Vagina (tissue), 2 donors: Measurements from ENCODE around the gene TLE3. TPM values are rescaled to one million over a fixed set of nuclear protein-coding genes. Genes with fewer than 3 reads are reported as not detected.

Source experiments
- DNase-seq, 2 donors: peaks; one replicate each; pipeline ENCODE4 v3.0.0-alpha.2; 2017; ENCODE audit errors: extremely low spot score in 2 of 2
- H3K27ac ChIP-seq: fragments of 200-600 bp; sonication (generic); one replicate; pipeline ENCODE4 v1.5.1; 2019
- H3K27me3 ChIP-seq: fragments of 200-600 bp; sonication (generic); one replicate; pipeline ENCODE4 v1.5.1; 2019
- H3K36me3 ChIP-seq, 2 donors: fragments of 200-600 bp; sonication (generic); one replicate each; pipeline ENCODE4 v1.5.1; 2017 to 2019
- H3K4me1 ChIP-seq: fragments of 200-600 bp; sonication (generic); one replicate; pipeline ENCODE4 v1.5.1; 2019
- H3K4me3 ChIP-seq, 2 donors: fragments of 200-600 bp; sonication (generic); 1 replicate in 1 of 2; 2 replicates in 1 of 2; pipeline ENCODE4 v1.5.1; 2016 to 2019
- H3K9me3 ChIP-seq: fragments of 200-600 bp; sonication (generic); one replicate; pipeline ENCODE4 v1.5.1; 2019
- POLR2A ChIP-seq, 2 donors: fragments of 450-650 bp; IDR thresholded peaks; one replicate each; pipeline ENCODE4 v1.6.1; 2017; ENCODE audit warnings: antibody characterized with exemption in 2 of 2, mild to moderate bottlenecking in 2 of 2, moderate library complexity in 2 of 2
- POLR2AphosphoS5 ChIP-seq, 2 donors: sonication (generic); formaldehyde crosslinking; IDR thresholded peaks; one replicate each; pipeline ENCODE4 v1.9.0; 2017; ENCODE audit warnings: antibody characterized with exemption in 2 of 2, mild to moderate bottlenecking in 2 of 2, low read depth in 1 of 2; ENCODE audit not compliant: insufficient read depth in 1 of 2
- intact Hi-C: fragments of 100-400 bp; cut with DNase I; formaldehyde crosslinking; loops from one replicate; pipeline ENCODE4 v1.15.1; 2023
- total RNA-seq: library from RNA; depleted of rRNA; stranded (reverse); fragments of >200 nt; gene quantifications from one replicate; pipeline ENCODE4 v1.2.3, GENCODE V29; 2016
- TF ChIP-seq, protein P1 (sequence below), 3 experiments: fragments of 450-650 bp in 2 of 3; fragments of 200-600 bp in 1 of 3; sonication (generic) in 1 of 3; IDR thresholded peaks; one replicate each; pipeline ENCODE4 v1.5.1; 2017 to 2019; ENCODE audit warnings: antibody characterized with exemption in 3 of 3, mild to moderate bottlenecking in 2 of 3, moderate library complexity in 2 of 3

Gene TLE3
- total RNA-seq, 1 donor from 2014 or later: 64.6 TPM

DNA sequence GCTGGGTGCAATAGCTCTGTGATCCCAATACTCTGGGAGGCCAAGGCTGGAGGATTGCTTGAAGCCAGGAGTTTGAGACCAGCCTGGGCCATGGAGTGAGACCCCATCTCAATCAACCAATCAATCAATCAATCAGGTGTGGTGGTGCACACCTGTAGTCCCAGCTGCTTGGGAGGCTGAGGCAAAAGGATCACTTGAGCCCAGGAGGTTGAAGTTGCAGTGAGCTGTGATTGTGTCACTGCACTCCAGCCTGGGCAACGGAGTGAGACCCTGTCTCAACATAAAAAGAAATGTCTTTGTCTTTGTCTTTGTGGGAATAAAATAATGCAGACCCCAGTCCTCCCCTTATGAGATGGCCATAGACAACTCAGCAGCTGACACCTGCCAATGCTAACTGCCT lies 34.9 kb upstream of the TLE3 start:
- H3K4me1 ChIP-seq: peaks cover 5% of the 10 kb centered on the region
- no peaks in the 10 kb centered on the region for H3K9me3 ChIP-seq
- H3K27me3 ChIP-seq: no peaks in the 10 kb centered on the region
- H3K4me3 ChIP-seq: no peak overlapping the region
- TF ChIP-seq POLR2AphosphoS5 (IDR thresholded peaks at IDR 0.05; ENCODE audit: insufficient read depth in 1 of 2, low read depth in 1 of 2): no peak
- TF ChIP-seq, protein P1, sequence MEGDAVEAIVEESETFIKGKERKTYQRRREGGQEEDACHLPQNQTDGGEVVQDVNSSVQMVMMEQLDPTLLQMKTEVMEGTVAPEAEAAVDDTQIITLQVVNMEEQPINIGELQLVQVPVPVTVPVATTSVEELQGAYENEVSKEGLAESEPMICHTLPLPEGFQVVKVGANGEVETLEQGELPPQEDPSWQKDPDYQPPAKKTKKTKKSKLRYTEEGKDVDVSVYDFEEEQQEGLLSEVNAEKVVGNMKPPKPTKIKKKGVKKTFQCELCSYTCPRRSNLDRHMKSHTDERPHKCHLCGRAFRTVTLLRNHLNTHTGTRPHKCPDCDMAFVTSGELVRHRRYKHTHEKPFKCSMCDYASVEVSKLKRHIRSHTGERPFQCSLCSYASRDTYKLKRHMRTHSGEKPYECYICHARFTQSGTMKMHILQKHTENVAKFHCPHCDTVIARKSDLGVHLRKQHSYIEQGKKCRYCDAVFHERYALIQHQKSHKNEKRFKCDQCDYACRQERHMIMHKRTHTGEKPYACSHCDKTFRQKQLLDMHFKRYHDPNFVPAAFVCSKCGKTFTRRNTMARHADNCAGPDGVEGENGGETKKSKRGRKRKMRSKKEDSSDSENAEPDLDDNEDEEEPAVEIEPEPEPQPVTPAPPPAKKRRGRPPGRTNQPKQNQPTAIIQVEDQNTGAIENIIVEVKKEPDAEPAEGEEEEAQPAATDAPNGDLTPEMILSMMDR (IDR thresholded peaks at IDR 0.05): no peak
- TF ChIP-seq POLR2A (IDR thresholded peaks at IDR 0.05): no peak
- no peak for DNase-seq
- intact Hi-C loops: no loop called here
- no peaks in the 10 kb centered on the region for H3K36me3 ChIP-seq
- no peak overlapping the region for H3K27ac ChIP-seq

DNA sequence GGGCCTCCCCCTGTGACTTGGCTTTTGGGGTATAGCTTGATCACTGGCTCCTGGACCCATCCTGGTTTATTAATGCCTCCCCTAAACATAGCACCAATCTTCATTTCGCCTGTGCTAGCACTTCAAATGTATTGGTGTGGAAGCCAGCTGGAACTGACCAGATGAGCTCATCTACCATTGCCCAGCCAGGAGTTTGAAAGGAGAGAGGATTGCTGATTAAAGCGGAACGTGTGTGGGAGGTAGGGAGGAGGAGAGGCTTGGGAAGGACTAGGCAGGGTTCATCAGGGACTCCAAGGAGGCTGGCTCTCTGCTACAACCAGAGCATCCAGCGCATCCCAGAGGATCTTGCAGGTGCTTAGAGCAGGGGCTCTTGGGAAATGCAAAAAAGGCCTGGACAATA lies 34.4 kb upstream of the TLE3 start:
- DNase-seq: no peak
- no peaks in the 10 kb centered on the region for H3K27me3 ChIP-seq
- no peaks in the 10 kb centered on the region for H3K9me3 ChIP-seq
- H3K4me3 ChIP-seq: no peak overlapping the region
- TF ChIP-seq, protein P1 (IDR thresholded peaks at IDR 0.05): no peak
- TF ChIP-seq POLR2A (IDR thresholded peaks at IDR 0.05): no peak
- TF ChIP-seq POLR2AphosphoS5 (IDR thresholded peaks at IDR 0.05; ENCODE audit: insufficient read depth in 1 of 2, low read depth in 1 of 2): no peak
- H3K4me1 ChIP-seq: peaks cover 5% of the 10 kb centered on the region
- intact Hi-C loops: no loop called here
- H3K27ac ChIP-seq: no peak overlapping the region
- H3K36me3 ChIP-seq: no peaks in the 10 kb centered on the region

DNA sequence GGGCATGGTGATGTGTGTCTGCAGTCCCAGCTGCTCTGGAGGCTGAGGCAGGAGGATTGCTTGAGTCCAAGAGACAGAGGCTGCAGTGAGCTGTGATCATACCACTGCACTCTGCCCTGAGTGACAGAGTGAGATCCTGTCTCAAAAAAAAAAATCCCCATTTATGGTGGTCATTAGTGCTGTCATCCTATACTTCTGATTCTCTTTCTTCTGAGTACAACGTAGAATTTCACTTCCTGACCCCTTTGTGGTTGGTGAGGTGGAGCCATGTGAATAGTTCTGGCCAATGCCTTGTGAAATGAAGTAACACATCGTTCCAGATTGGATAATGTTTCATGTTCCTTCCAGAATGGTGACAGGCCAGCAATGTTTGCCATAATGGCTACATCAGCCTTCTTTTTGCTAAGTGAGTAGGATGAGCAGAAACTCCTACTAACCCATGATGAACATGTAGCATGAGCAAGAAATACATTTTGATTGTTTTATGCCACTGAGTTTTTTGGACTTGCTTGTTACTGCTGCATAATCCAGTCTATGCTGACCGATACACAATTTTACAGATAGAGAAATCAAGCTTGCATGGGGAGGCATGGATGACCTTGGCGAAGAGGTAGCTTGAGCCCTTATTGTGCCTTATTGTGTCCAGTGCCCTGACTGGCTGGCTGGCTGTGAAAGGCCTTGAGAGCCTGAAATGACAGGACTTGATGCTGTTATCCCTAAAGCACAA lies 30.9 kb upstream of the TLE3 start:
- Histone ChIP-seq H3K27me3 (no peaks in the 10 kb centered on the region), H3K4me3 (no peak overlapping the region), H3K27ac (no peak overlapping the region), H3K36me3 (no peaks in the 10 kb centered on the region), H3K4me1 (peaks cover 5% of the 10 kb centered on the region), H3K9me3 (no peaks in the 10 kb centered on the region)
- DNase-seq: no peak
- TF ChIP-seq, protein P1 (IDR thresholded peaks at IDR 0.05): no peak
- TF ChIP-seq POLR2A (IDR thresholded peaks at IDR 0.05) (no peak), POLR2AphosphoS5 (IDR thresholded peaks at IDR 0.05; ENCODE audit: insufficient read depth in 1 of 2, low read depth in 1 of 2) (no peak)
- intact Hi-C loops: no loop called here

GRCh38 chr15:70127770-70128413 lies 30.2 kb upstream of the TLE3 start:
- no peaks in the 10 kb centered on the region for H3K36me3 ChIP-seq
- TF ChIP-seq POLR2A (IDR thresholded peaks at IDR 0.05) (no peak), POLR2AphosphoS5 (IDR thresholded peaks at IDR 0.05; ENCODE audit: insufficient read depth in 1 of 2, low read depth in 1 of 2) (no peak)
- TF ChIP-seq, protein P1 (IDR thresholded peaks at IDR 0.05): no peak
- H3K27me3 ChIP-seq: no peaks in the 10 kb centered on the region
- no peak overlapping the region for H3K4me3 ChIP-seq
- no peak overlapping the region for H3K27ac ChIP-seq
- intact Hi-C loops: no loop called here
- DNase-seq: no peak
- H3K4me1 ChIP-seq: peaks cover 5% of the 10 kb centered on the region
- H3K9me3 ChIP-seq: no peaks in the 10 kb centered on the region

DNA sequence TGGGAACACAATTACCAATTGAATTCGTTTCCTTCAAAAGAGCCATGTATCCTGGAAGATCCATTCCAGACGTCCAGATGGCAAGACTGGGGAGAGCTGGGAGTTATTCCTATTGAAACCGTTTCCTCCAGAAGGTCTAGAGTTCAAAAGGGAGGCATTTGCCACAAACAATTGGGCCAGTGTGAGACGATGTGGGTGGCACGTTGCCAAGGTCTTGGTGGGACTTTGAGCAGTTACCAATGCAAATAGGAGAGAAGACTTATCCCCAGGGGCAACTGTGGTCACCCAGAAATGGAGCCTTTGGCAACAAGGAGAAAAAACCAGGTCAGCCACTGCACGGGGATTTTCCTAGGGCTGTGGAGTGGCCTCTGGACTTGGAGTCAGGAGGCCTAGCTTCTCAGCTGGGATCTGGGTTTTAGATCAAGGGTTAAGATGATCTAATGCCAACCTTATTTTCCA lies 29.6 kb upstream of the TLE3 start:
- intact Hi-C loops: no loop called here
- H3K9me3 ChIP-seq: no peaks in the 10 kb centered on the region

More for the DNA sequence above, 29.6 kb upstream of the TLE3 start:
- H3K4me3 ChIP-seq: no peak overlapping the region
- H3K4me1 ChIP-seq: peaks cover 11% of the 10 kb centered on the region
- H3K27ac ChIP-seq: no peak overlapping the region
- no peak for DNase-seq
- no peaks in the 10 kb centered on the region for H3K36me3 ChIP-seq
- TF ChIP-seq POLR2A (IDR thresholded peaks at IDR 0.05) (no peak), POLR2AphosphoS5 (IDR thresholded peaks at IDR 0.05; ENCODE audit: insufficient read depth in 1 of 2, low read depth in 1 of 2) (no peak)
- TF ChIP-seq, protein P1 (IDR thresholded peaks at IDR 0.05): no peak
- no peaks in the 10 kb centered on the region for H3K27me3 ChIP-seq
